ENCODE measurements around the gene PTGIS.

PTGIS gene

DNA sequence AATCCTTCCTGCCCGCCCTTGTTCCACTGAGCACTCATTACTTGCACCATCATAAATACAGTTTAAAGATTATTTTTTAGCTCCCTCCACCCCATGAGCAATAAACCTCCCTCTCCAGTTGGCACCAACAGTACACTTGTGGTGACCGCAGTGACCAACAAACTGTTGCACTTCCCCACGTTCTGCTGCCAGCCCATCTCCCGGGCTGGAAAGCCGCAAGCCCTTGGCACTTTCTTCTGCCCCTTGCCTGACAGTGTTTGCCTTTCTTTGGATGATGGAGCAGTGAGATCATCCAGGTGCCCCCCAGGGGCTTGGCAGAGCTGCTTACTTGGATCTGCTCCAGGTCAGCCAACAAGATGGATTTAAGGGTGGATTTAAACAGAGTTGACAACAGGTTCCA is 107.0 kb downstream of the PTGIS start:
- DNase-seq = no peak

DNA sequence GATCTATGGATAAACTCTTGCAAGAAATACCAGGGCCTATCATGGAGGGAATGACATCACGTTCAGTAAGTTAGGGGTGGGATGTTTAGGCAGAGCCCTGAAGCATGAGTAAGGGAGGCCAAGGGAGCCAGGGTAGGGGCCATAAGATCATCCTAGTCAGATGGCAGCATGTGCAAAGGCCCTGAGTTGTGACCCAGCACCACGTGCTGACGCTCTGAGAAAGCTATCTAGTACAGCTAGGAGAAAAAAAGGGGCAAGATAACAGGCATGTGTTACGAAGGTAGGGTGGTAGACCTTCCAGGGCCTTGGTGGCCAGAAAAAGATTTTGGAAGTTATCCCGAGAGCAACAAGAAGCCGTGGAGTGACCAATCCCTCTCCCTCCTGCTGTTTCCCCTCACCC is 107.8 kb downstream of the PTGIS start:
- no peak for DNase-seq

DNA sequence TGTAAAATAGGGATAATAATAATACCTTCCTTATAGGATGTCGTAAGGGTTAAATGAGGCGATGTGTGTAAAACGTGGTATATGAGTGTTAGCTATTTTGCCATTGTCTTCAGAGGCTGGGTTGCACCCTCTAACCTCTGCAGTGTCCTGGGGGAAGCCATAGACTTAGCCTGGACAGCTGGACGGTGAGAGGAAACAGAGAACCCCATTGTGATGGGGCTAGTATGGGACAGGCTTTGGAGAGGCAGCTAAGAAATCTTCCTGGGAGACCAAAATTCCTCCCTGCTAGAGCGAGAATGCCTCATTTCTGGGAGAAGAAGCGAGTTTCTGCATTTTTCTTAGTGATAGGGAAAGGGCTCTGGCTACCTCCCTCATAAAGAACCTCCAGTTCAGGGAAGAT is 108.3 kb downstream of the PTGIS start:
- no peak for DNase-seq

DNA sequence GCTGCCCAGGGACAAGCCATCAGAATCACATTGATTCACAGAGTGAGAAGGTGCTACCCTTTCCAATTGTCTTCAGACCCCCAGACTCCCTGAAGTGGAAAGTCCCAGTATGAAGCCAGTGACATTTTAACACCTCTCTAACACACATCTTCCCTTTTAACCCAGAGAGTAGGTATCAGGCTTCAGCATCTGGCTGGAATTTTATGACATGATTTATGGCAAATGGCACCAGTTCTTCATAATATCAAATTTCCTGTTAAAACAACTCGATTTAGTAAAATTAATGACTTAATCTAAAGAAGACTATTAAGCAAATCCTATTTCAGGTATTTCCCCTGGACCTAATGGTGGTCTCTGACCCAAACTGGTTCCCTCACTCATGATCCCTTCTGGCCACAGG is 110.5 kb downstream of the PTGIS start:
- DNase-seq = no peak

DNA sequence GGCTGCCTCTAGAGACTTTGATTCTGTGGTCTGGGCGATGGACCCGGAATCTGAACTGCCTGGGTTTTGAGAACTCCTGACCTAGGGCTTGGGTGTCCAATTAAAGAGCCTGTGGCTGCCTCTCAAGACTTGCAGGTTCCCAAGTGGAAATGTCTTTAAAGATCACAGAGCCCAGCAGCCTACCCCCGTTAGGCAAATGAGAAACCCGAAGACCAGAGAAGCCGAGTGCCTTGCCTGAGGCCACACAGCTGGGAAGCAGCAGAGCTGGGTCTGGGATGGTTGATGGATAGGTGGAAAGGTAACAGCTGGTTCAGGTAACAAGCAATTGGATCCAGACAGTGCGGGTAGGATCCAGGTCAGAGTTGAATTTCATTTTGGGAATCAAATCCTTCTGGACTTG is 111.3 kb downstream of the PTGIS start:
- DNase-seq = no peak

DNA sequence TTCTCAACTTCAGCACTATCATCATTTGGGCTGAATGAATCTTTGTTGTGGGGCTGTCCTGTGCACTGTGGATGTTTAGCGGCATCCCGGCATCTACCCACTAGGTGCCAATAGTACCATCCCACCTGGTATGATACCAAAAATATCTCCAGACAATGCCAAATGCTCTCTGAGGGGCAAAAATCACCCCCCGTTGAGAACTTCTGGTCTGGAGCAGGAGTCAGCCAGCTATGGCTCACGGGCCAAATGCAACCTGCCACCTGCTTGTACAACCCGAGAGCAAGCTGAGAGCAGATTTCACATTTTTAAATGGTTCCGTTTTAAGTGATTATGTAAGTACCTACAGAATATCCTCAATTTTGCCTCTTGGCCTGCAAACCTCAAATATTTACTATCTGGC is 112.2 kb downstream of the PTGIS start:
- DNase-seq = no peak

All from activated CD4-positive, alpha-beta T cell treated with anti-CD3 and anti-CD28 coated beads for 48 hours (primary cell).